ENCODE results near the gene SLC23A3.

SLC23A3 gene

GRCh38 chr2:219216535-219216915, 46.7 kb upstream of the SLC23A3 start:
- peaks cover 17% of the 10 kb centered on the region; the same call in 1 of the 2 replicates for H3F3A ChIP-seq (ENCODE audit: insufficient read depth, low read length)
- no peak overlapping the region for H3K4me3 ChIP-seq (ENCODE audit: low read length)
- no peak for TF ChIP-seq EZH2 (optimal IDR thresholded peaks at IDR 0.05; ENCODE audit: low read depth, low read length)
- no peak for TF ChIP-seq EZH2phosphoT487 (IDR thresholded peaks at IDR 0.05; ENCODE audit: low read length)
- TF ChIP-seq CTCF (IDR thresholded peaks at IDR 0.05; ENCODE audit: low read length) = no peak
- no peaks in the 10 kb centered on the region for H4K20me1 ChIP-seq (ENCODE audit: insufficient read depth, low read length)
- H3K27me3 ChIP-seq (replicated peaks; ENCODE audit: insufficient read depth, low read length) = no peaks in the 10 kb centered on the region
- H2AFZ ChIP-seq (ENCODE audit: low read length) = no peak overlapping the region
- DNase-seq = no peak
- H3K9me3 ChIP-seq (replicated peaks; ENCODE audit: insufficient read depth, low read length) = no peaks in the 10 kb centered on the region
- no peak overlapping the region for H3K9ac ChIP-seq (ENCODE audit: low read length)
- no peak overlapping the region for H3K27ac ChIP-seq (ENCODE audit: low read length)
- no peaks in the 10 kb centered on the region for H3K36me3 ChIP-seq (replicated peaks; ENCODE audit: insufficient read depth, low read length)
- H3K4me1 ChIP-seq (ENCODE audit: low read length) = peaks cover 13% of the 10 kb centered on the region
- no peak overlapping the region for H3K4me2 ChIP-seq (ENCODE audit: low read depth, low read length)
- H3K9me2 ChIP-seq (replicated peaks; ENCODE audit: insufficient read depth, low read length) = no peaks in the 10 kb centered on the region
- H3K79me2 ChIP-seq (ENCODE audit: low read length) = peaks cover 6% of the 10 kb centered on the region; the same call in 1 of the 2 replicates

GRCh38 chr2:219215871-219216534, 46.2 kb upstream of the SLC23A3 start:
- H3K9ac ChIP-seq (ENCODE audit: low read length) = no peak overlapping the region
- no peaks in the 10 kb centered on the region for H3K36me3 ChIP-seq (replicated peaks; ENCODE audit: insufficient read depth, low read length)
- no peak for DNase-seq
- no peaks in the 10 kb centered on the region for H4K20me1 ChIP-seq (ENCODE audit: insufficient read depth, low read length)
- H3F3A ChIP-seq (ENCODE audit: insufficient read depth, low read length) = peaks cover 17% of the 10 kb centered on the region; the same call in 1 of the 2 replicates
- H3K4me3 ChIP-seq (ENCODE audit: low read length) = no peak overlapping the region
- TF ChIP-seq CTCF (IDR thresholded peaks at IDR 0.05; ENCODE audit: low read length) (no peak), EZH2phosphoT487 (IDR thresholded peaks at IDR 0.05; ENCODE audit: low read length) (no peak), EZH2 (optimal IDR thresholded peaks at IDR 0.05; ENCODE audit: low read depth, low read length) (no peak)
- peaks cover 13% of the 10 kb centered on the region for H3K4me1 ChIP-seq (ENCODE audit: low read length)
- H3K4me2 ChIP-seq (ENCODE audit: low read depth, low read length) = no peak overlapping the region
- no peak overlapping the region for H2AFZ ChIP-seq (ENCODE audit: low read length)
- H3K9me2 ChIP-seq (replicated peaks; ENCODE audit: insufficient read depth, low read length) = no peaks in the 10 kb centered on the region
- no peak overlapping the region for H3K27ac ChIP-seq (ENCODE audit: low read length)
- peaks cover 6% of the 10 kb centered on the region; the same call in 1 of the 2 replicates for H3K79me2 ChIP-seq (ENCODE audit: low read length)
- H3K9me3 ChIP-seq (replicated peaks; ENCODE audit: insufficient read depth, low read length) = no peaks in the 10 kb centered on the region
- no peaks in the 10 kb centered on the region for H3K27me3 ChIP-seq (replicated peaks; ENCODE audit: insufficient read depth, low read length)

- H3K36me3 ChIP-seq (replicated peaks; ENCODE audit: insufficient read depth, low read length) = no peaks in the 10 kb centered on the region
Measured at GRCh38 chr2:219214786-219215185, 45.0 kb upstream of the SLC23A3 start.

More at GRCh38 chr2:219214786-219215185, 45.0 kb upstream of the SLC23A3 start:
- peaks cover 17% of the 10 kb centered on the region; the same call in 1 of the 2 replicates for H3F3A ChIP-seq (ENCODE audit: insufficient read depth, low read length)
- H3K9ac ChIP-seq (ENCODE audit: low read length) = no peak overlapping the region
- peaks cover 13% of the 10 kb centered on the region for H3K4me1 ChIP-seq (ENCODE audit: low read length)
- no peak overlapping the region for H2AFZ ChIP-seq (ENCODE audit: low read length)
- no peak for DNase-seq
- H3K9me3 ChIP-seq (replicated peaks; ENCODE audit: insufficient read depth, low read length) = no peaks in the 10 kb centered on the region
- H3K4me3 ChIP-seq (ENCODE audit: low read length) = no peak overlapping the region
- H3K27me3 ChIP-seq (replicated peaks; ENCODE audit: insufficient read depth, low read length) = no peaks in the 10 kb centered on the region
- no peak overlapping the region for H3K4me2 ChIP-seq (ENCODE audit: low read depth, low read length)
- no peaks in the 10 kb centered on the region for H4K20me1 ChIP-seq (ENCODE audit: insufficient read depth, low read length)
- no peak overlapping the region for H3K27ac ChIP-seq (ENCODE audit: low read length)
- peaks cover 6% of the 10 kb centered on the region; the same call in 1 of the 2 replicates for H3K79me2 ChIP-seq (ENCODE audit: low read length)
- TF ChIP-seq CTCF (IDR thresholded peaks at IDR 0.05; ENCODE audit: low read length) (no peak), EZH2phosphoT487 (IDR thresholded peaks at IDR 0.05; ENCODE audit: low read length) (no peak), EZH2 (optimal IDR thresholded peaks at IDR 0.05; ENCODE audit: low read depth, low read length) (no peak)
- no peaks in the 10 kb centered on the region for H3K9me2 ChIP-seq (replicated peaks; ENCODE audit: insufficient read depth, low read length)
